ENCODE data around the gene RARB. TPM values are rescaled to one million over a fixed set of nuclear protein-coding genes. Genes with fewer than 3 reads are reported as not detected.

RARB gene
- total and polyA plus RNA-seq, 7 donors = 1.2 to 18.5 (median 8.3) TPM

DNA sequence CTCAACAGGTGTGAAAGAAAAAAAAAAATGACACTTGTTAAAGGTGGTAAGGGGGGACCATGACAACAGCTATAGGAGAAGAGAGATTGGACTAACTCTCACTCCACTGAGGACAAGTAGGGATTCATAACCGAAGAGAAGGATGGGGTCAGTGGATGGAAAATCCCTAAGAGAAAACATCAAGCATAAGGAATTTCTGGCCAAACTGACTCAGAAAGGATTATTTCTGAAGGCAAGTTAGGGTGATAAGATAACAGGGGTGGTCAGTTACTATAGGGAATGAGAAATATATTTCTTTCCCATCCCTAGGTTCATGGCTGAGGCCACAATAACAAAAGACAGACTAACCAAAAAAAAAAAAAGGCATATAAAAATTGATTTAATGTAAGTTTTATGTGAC, 9.5 kb upstream of the RARB start:
- intact Hi-C loops (cut with DNase I) = no loop called here
- WGBS, 2 donors = 96% methylated on average over 1 of the region's 1 CpG

DNA sequence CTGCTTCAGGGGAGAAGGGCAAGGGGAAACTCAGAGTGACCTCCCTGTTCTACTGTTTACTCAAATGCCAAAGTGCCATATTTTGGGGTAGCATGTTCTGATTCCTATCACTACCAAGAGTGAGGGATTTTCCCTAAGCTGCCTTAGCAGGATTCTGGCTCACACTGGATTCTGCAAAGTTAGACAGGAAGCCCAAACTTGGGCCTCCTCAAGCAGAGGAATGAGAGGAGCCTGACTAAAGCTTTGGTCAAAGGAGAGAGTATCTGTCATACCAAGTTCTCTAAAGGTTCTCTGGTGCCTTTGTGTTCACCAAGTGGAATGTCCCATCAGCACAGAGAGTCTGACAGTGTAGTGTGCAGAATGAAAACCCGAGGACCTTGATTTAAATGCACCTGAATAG, 8.8 kb upstream of the RARB start:
- Histone ChIP-seq H3K27ac (no peak overlapping the region), H3K4me3 (no peak overlapping the region), H3K4me1 (peaks cover 0 to 12% (median 8%) of the 10 kb centered on the region in 4 donors), H3K36me3 (no peaks in the 10 kb centered on the region), H3K27me3 (no peaks in the 10 kb centered on the region), H3K9me3 (no peaks in the 10 kb centered on the region)
- TF ChIP-seq, protein P1, sequence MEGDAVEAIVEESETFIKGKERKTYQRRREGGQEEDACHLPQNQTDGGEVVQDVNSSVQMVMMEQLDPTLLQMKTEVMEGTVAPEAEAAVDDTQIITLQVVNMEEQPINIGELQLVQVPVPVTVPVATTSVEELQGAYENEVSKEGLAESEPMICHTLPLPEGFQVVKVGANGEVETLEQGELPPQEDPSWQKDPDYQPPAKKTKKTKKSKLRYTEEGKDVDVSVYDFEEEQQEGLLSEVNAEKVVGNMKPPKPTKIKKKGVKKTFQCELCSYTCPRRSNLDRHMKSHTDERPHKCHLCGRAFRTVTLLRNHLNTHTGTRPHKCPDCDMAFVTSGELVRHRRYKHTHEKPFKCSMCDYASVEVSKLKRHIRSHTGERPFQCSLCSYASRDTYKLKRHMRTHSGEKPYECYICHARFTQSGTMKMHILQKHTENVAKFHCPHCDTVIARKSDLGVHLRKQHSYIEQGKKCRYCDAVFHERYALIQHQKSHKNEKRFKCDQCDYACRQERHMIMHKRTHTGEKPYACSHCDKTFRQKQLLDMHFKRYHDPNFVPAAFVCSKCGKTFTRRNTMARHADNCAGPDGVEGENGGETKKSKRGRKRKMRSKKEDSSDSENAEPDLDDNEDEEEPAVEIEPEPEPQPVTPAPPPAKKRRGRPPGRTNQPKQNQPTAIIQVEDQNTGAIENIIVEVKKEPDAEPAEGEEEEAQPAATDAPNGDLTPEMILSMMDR (IDR thresholded peaks at IDR 0.05) = no peak
- TF ChIP-seq POLR2AphosphoS5 (IDR thresholded peaks at IDR 0.05) = no peak
- no peak for TF ChIP-seq POLR2A (IDR thresholded peaks at IDR 0.05)
- no peak for TF ChIP-seq EP300 (IDR thresholded peaks at IDR 0.05)
- DNase-seq = no peak
- intact Hi-C loops (cut with DNase I) = no loop called here
- 84 to 85% methylated on average over 1 of the region's 1 CpG for WGBS, 2 donors

More for the DNA sequence above, 9.5 kb upstream of the RARB start:
- no peaks in the 10 kb centered on the region for H3K27me3 ChIP-seq
- H3K4me1 ChIP-seq = peaks cover 0 to 5% (median 1%) of the 10 kb centered on the region in 4 donors
- no peak overlapping the region for H3K4me3 ChIP-seq
- TF ChIP-seq, protein P1 (IDR thresholded peaks at IDR 0.05) = no peak
- TF ChIP-seq POLR2A (IDR thresholded peaks at IDR 0.05) (no peak), EP300 (IDR thresholded peaks at IDR 0.05) (no peak), POLR2AphosphoS5 (IDR thresholded peaks at IDR 0.05) (no peak)
- no peaks in the 10 kb centered on the region for H3K36me3 ChIP-seq
- no peaks in the 10 kb centered on the region for H3K9me3 ChIP-seq
- no peak overlapping the region for H3K27ac ChIP-seq
- DNase-seq = no peak

DNA sequence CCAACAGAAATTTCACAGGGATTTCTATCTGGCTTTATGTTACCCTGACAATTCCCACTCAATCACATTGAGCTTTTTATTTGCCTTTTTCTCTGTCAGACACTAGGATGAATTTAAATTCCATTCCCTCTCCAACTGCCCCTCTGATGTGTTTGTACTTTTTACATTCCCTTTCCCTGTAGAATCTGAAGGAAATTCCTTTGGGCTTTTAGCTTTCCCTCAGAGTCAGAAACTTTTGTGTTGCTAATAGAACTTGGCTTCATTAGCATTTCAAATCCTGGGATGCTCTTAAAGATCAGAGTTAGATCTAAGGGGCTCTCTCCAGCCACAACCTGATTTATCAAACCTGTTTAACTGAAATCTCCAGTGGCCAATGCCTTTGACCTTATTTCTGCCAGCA, 7.9 kb upstream of the RARB start:
- intact Hi-C loops (cut with DNase I) = loop anchor here (10.0 kb wide), 3 partner anchors 245 to 395 kb away; partner anchors contain the start of gene TOP2B
- no peaks in the 10 kb centered on the region for H3K27me3 ChIP-seq
- H3K9me3 ChIP-seq = no peaks in the 10 kb centered on the region
- no peak for DNase-seq
- TF ChIP-seq POLR2A (IDR thresholded peaks at IDR 0.05) = no peak
- TF ChIP-seq, protein P1 (IDR thresholded peaks at IDR 0.05) = no peak
- no peak for TF ChIP-seq EP300 (IDR thresholded peaks at IDR 0.05)
- no peak for TF ChIP-seq POLR2AphosphoS5 (IDR thresholded peaks at IDR 0.05)
- H3K36me3 ChIP-seq = no peaks in the 10 kb centered on the region
- H3K27ac ChIP-seq = no peak overlapping the region
- H3K4me1 ChIP-seq = peaks cover 0 to 21% (median 15%) of the 10 kb centered on the region in 4 donors
- no peak overlapping the region for H3K4me3 ChIP-seq

DNA sequence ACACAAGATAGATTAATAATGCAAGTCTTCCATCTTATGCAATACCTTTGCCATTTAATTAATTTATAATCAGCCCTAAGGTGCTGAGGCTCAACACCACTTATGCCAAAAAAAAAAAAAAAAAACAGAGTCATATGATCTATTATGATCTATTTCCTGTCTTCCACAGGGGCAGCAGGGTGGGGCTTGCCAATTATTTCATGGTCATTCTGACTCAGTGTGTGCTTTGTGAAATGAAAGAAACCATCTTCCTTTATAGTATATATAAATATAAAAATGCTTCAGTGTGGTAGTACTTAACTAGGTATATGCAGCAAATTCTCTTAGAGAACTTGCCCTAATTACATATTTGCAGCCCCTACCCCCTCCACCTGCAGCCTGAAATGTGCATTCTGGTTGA, 7.2 kb upstream of the RARB start:
- TF ChIP-seq, protein P1 (IDR thresholded peaks at IDR 0.05) = no peak
- no peak for TF ChIP-seq POLR2AphosphoS5 (IDR thresholded peaks at IDR 0.05)
- H3K9me3 ChIP-seq = no peaks in the 10 kb centered on the region
- intact Hi-C loops (cut with DNase I) = loop anchor here (10.0 kb wide), 3 partner anchors 244 to 396 kb away; partner anchors contain the start of gene TOP2B
- peaks cover 0 to 28% (median 22%) of the 10 kb centered on the region in 4 donors for H3K4me1 ChIP-seq
- H3K36me3 ChIP-seq = no peaks in the 10 kb centered on the region
- H3K4me3 ChIP-seq = no peak overlapping the region
- no peak overlapping the region for H3K27ac ChIP-seq
- DNase-seq = no peak
- H3K27me3 ChIP-seq = no peaks in the 10 kb centered on the region

DNA sequence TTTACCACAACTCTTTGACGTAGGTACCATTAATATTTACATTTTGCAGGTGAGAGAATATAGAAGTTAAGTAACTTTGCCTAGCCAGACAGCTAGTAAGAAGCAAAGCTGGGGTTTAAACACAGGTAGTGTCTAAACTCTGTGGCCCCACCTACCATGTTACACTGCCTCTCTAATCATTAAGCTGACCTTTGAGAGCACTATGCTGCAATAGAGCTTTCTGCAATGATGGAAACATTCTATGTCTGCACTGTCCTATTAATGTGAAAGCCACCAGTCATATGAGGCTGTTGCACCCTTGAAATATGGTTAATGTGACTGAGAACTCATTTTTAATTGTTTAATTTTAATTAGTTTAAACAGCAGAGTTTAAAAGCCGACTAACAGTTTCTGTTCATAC, 6.3 kb upstream of the RARB start:
- no peak overlapping the region for H3K4me3 ChIP-seq
- H3K27me3 ChIP-seq = no peaks in the 10 kb centered on the region
- H3K9me3 ChIP-seq = no peaks in the 10 kb centered on the region
- peaks cover 0 to 37% (median 30%) of the 10 kb centered on the region in 4 donors for H3K4me1 ChIP-seq
- no peak overlapping the region for H3K27ac ChIP-seq
- intact Hi-C loops (cut with DNase I) = loop anchor here (10.0 kb wide), 3 partner anchors 243 to 397 kb away; partner anchors contain the start of gene TOP2B
- TF ChIP-seq EP300 (IDR thresholded peaks at IDR 0.05) (no peak), POLR2A (IDR thresholded peaks at IDR 0.05) (no peak), POLR2AphosphoS5 (IDR thresholded peaks at IDR 0.05) (no peak)
- TF ChIP-seq, protein P1 (IDR thresholded peaks at IDR 0.05) = no peak
- no peaks in the 10 kb centered on the region for H3K36me3 ChIP-seq
- 50 to 87% methylated on average over 2 of the region's 2 CpGs for WGBS, 2 donors
- DNase-seq = no peak
